ENCODE data around the gene DMD. TPM values are rescaled to one million over a fixed set of nuclear protein-coding genes. Genes with fewer than 3 reads are reported as not detected.

DMD gene
- polyA plus RNA-seq, 3 donors: 8.0 to 13.2 (median 11.5) TPM

DNA sequence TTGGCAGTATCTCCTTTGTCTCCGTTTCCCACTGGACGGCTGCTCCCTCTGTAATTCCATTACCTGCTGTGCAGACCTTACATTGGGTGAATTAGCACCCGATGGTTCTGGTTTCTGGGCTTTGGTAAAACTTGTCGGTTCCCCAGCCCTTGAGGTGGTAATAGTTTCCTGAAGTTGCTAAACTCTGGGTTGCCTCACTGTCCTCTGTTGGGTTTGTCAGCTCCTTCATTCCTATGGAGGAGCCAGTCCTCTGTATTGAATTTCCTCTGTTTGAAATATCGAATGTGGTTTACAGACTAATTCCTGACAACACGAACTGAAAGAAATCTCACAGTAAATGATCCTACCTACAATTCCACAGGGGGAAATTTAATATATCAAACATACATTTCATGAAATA, 1548.2 kb downstream of the DMD start:
- no peak overlapping the region for H3K27ac ChIP-seq (ENCODE audit: low read depth, low read length)
- WGBS, 3 donors: 68 to 86% (median 76%) methylated on average over 6 of the region's 6 CpGs

DNA sequence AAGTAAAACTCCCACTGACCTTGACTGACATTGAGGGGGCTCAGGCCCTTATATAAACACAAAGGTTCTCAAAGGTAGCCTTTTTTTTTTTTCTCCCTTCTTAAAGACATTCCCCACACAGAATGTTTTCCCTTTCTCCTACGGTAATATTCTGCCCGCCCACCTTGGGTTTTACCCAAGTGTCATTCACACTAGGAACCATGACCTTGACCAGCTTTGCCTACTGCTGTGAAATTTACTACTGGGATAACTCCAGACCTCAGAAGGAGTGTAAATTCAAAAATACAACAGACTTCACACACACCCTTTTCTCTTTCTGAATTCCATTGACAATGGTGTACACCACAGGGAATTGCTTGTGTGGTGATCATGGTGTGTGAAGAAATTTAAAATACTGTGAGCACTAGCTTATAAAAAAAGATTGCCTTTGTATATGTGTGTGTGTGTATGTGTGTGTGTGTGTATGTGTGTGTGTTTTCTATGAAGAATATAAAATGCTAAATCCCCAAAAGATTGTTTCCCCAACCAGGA, 1550.0 kb downstream of the DMD start:
- 15 to 75% (median 57%) methylated on average over 2 of the region's 2 CpGs for WGBS, 3 donors
- H3K27ac ChIP-seq (ENCODE audit: low read depth, low read length): no peak overlapping the region

DNA sequence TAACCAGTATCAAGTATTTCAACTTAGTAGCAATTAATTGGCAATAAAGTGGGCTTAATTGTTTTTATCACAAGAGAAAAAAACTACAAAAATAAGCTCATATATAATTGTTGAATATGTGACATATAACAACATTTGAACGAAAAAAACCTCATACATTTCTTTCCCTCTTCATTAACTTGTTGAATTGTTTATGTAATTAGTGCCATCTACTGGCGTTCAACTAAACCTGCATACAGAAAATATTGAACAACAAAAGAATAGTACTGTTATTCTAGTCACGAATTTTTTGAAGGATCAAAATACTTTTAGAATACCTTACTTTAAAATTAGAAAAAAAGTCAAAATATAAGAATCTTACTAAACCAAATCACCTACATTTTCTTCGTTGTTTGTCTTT, 1553.0 kb downstream of the DMD start:
- WGBS, 3 donors: 2 to 7% (median 6%) methylated on average over 4 of the region's 4 CpGs
- H3K27ac ChIP-seq (ENCODE audit: low read depth, low read length): no peak overlapping the region

DNA sequence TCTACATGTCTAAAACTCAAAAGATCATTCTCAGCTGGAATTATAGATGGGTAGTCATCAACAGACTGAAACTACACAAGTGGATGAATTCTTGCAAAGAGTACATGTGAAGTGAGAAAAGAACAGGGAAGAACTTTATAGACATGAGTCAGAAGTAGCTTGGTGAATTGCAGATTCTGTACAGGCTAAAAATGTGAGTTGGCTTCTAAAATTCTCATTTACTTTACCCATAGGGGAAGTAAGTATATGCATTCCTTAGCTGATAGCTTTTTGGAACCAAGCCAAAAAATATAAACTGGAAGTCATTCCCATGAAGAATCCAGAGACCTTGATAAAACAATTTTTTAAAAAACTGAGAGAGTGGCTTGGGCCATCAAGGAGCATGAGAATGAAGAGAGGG, 1555.3 kb downstream of the DMD start:
- H3K27ac ChIP-seq (ENCODE audit: low read depth, low read length): no peak overlapping the region

GRCh38 chrX:31653422-31653821, 1557.9 kb downstream of the DMD start:
- H3K27ac ChIP-seq (ENCODE audit: low read depth, low read length): no peak overlapping the region

GRCh38 chrX:31652650-31653049, 1558.7 kb downstream of the DMD start:
- WGBS, 3 donors: 35 to 76% (median 69%) methylated on average over 1 of the region's 1 CpG

GRCh38 chrX:31649201-31649600, 1562.1 kb downstream of the DMD start:
- no peak overlapping the region for H3K27ac ChIP-seq (ENCODE audit: low read depth, low read length)
- WGBS, 3 donors: 82 to 94% (median 91%) methylated on average over 3 of the region's 3 CpGs

More at GRCh38 chrX:31652650-31653049, 1558.7 kb downstream of the DMD start:
- H3K27ac ChIP-seq (ENCODE audit: low read depth, low read length): no peak overlapping the region

DNA sequence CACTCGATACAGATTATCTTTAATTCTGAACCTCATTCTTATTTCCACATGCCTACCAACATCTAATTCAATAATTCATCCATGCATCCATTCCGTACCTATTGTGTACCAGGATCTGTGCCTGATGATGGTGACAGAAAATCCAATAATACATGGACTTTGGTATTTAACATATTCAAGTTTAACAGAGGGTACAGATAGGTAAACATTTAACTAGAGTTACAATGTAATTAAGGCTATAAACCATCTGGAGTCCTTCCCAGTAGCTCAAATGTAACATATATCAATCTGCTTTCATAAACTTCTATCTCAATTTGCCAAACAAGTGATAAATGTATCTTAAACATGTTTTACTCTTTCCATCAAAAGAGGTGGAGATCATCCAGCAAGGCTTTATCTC, 1578.0 kb downstream of the DMD start:
- WGBS, 3 donors: 55 to 95% (median 71%) methylated on average over 2 of the region's 2 CpGs
- H3K27ac ChIP-seq (ENCODE audit: low read depth, low read length): no peak overlapping the region

DNA sequence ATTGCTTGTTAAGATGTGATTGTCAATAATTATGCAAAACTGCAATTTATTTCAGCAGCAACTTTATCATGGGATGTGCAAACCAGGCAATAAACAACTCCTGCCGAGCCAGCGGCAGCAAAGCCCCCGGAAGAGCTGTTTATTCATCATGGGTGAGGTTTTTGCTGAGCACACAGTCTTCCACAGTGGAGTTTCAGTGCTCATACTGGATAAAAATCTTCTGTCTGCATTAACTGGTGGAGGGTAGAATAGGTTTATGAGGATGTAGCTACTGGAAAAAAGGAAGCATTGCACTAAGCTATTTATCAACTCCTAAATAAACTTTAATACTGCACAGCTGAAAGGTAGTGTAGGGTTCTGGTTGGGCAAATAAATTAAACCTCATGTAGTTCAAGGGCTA, 1582.2 kb downstream of the DMD start:
- H3K27ac ChIP-seq (ENCODE audit: low read depth, low read length): no peak overlapping the region
- 19 to 55% (median 29%) methylated on average over 3 of the region's 3 CpGs for WGBS, 3 donors

DNA sequence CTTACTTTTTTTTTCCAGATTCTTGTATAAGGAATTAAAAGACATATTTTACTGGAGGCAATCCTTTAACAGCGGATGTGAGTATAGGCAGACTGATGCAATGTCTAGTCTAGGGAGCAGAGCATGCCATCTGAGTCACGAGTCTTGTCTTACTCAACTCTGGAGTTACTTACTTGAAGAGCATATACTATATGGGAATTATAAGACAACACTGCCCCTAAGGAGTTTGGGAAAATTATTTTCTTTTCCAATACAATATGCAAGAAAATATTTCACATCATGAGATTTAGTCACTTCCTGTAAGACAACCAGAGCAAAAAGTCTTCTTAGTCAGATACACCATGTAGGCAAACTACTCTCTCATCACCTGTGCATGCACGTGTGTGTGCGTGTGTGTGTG, 1602.2 kb downstream of the DMD start:
- H3K27ac ChIP-seq (ENCODE audit: low read depth, low read length): no peak overlapping the region
- WGBS, 3 donors: 84 to 92% (median 90%) methylated on average over 4 of the region's 4 CpGs

GRCh38 chrX:31608638-31609037, 1602.7 kb downstream of the DMD start:
- 76 to 92% (median 76%) methylated on average over 2 of the region's 2 CpGs for WGBS, 3 donors
- no peak overlapping the region for H3K27ac ChIP-seq (ENCODE audit: low read depth, low read length)

GRCh38 chrX:31606771-31607170, 1604.6 kb downstream of the DMD start:
- 77 to 90% (median 84%) methylated on average over 4 of the region's 4 CpGs for WGBS, 3 donors
- H3K27ac ChIP-seq (ENCODE audit: low read depth, low read length): no peak overlapping the region

GRCh38 chrX:31604629-31605221, 1606.6 kb downstream of the DMD start:
- WGBS, 3 donors: 55 to 90% (median 73%) methylated on average over 3 of the region's 3 CpGs
- no peak overlapping the region for H3K27ac ChIP-seq (ENCODE audit: low read depth, low read length)

DNA sequence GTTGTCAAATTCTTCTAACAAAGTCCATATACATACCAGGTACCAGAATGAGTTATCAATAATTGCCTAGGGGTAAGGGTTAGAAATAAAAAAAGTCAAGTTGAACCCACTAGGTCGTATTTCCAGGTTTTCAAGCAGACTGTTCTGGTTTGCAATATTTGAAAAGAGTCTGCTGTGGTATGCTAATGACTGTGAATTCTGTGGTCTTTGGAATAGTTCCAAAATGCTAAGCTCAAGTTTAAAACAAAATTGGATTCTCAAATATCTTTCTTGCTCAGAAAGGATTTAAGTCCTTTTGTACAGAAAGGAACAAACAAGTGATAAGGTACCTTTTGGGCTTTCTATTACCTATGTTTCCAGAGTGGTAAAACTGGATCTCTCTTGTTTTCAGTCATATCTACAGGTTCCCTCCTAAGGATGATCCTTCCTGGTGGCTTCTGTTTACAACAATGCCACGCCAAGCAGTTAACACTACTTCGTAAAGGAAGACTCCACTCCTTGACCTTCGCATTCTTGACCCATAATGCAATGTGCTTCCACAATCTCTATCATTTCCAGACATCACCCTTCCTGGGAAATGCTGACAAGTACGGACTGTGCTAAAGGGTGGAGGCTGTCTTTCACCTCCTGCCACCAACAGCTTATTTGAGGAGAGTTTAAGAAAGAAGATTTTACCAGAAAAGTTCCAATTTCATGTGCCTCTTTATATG, 1607.8 kb downstream of the DMD start:
- H3K27ac ChIP-seq (ENCODE audit: low read depth, low read length): no peak overlapping the region
- 55 to 72% (median 61%) methylated on average over 5 of the region's 5 CpGs for WGBS, 3 donors

DNA sequence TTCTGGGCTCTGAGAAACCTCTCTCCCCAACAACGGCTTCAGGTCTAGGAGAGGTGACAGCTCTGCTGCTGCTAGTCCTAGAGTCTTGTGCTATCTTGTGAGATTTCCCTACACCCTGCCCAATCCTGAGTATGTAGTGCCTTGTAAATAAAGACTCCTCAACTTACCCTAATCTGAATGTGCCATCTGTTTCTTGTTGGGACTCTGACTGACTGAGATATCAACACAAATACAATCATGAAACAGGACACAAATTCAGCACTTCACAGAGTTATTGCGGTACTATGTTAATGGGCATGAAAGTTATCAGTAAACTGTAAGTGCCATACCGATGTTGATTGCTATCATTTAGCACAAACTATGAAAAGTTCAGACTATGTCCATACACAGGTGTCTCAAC, 1610.5 kb downstream of the DMD start:
- WGBS, 3 donors: 82 to 89% (median 86%) methylated on average over 3 of the region's 3 CpGs
- no peak overlapping the region for H3K27ac ChIP-seq (ENCODE audit: low read depth, low read length)

DNA sequence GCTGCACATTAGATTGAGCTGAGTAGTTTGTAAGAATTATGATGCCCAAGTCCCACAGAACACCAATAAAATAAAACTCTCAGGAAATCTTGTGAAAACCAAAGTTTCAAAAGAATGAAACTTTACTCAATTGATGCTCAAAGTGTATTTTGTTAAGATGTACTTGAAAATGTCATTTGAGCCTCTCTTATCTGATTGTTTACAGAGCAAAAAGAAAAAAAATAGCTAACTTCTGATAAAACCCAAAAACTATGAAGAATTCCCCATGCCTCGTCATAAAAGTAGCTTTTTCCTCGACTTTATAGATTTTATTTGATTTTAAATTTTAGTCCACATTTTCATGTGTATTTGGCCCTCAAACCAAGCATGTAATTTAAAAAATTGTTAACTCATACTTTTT, 1618.0 kb downstream of the DMD start:
- WGBS, 3 donors: 61 to 87% (median 86%) methylated on average over 2 of the region's 2 CpGs
- H3K27ac ChIP-seq (ENCODE audit: low read depth, low read length): no peak overlapping the region

- 62 to 90% (median 83%) methylated on average over 2 of the region's 2 CpGs for WGBS, 3 donors
- no peak overlapping the region for H3K27ac ChIP-seq (ENCODE audit: low read depth, low read length)
Measured at GRCh38 chrX:31591355-31591754, 1620.0 kb downstream of the DMD start.

DNA sequence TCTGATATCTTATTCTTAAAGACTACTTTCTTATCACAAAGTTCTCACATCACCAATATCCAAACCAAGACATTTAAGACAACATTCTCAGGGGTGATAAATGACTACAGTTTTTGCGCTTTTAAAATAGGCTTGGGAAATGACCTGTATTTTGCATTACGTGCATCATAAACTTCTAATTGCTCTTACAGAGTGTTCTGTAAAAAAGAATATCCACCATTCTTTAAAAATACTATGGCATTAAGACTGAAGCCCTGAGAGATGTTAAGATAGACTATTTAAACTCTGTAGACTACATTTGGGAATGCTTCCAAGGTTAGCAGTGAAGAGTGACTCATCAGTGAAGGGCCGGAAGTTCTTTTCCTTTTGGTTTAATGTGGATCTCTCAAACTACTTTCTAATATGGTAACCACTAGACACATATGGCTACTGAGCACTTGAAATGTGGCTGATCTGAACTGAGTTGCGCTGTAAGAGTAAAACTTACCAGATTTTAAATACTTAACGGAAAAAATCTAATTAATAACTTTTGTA, 1620.7 kb downstream of the DMD start:
- WGBS, 3 donors: 71 to 86% (median 81%) methylated on average over 5 of the region's 5 CpGs
- H3K27ac ChIP-seq (ENCODE audit: low read depth, low read length): no peak overlapping the region

- WGBS, 3 donors: 34 to 77% (median 61%) methylated on average over 3 of the region's 3 CpGs
Measured at GRCh38 chrX:31589503-31589902, 1621.8 kb downstream of the DMD start.

DNA sequence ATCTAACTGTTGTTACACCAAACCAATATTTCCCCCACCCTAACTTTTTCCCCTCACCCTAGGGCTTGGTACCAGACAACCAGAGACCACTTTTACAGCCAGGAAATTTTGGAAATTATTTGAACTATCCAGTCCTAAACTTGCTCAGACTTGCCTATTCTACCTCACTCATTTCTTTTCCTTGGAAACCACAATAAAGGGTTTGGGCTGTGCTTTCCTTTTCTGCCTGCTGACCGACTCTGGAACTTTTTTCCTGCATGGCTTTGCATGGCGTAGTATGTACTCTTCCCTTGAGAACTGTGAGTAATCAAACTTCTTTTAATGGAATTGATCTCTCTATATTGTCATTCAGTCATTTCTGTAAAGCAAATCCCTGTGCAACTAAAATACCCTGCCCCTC, 1623.0 kb downstream of the DMD start:
- H3K27ac ChIP-seq (ENCODE audit: low read depth, low read length): no peak overlapping the region
- 78 to 96% (median 94%) methylated on average over 2 of the region's 2 CpGs for WGBS, 3 donors

More at GRCh38 chrX:31589503-31589902, 1621.8 kb downstream of the DMD start:
- H3K27ac ChIP-seq (ENCODE audit: low read depth, low read length): no peak overlapping the region
